ENCODE data around the gene ASGR2. TPM values are rescaled to one million over a fixed set of nuclear protein-coding genes. Genes with fewer than 3 reads are reported as not detected.

Gene ASGR2
- total RNA-seq, 1 donor from 2014 or later = not detected

GRCh38 chr17:7113273-7114071 lies 1.1 kb downstream of the ASGR2 start:
- no peak for DNase-seq (ENCODE audit: low read depth, low spot score)
- no peaks in the 10 kb centered on the region for H3K27me3 Mint-ChIP-seq (ENCODE audit: low read depth)
- H3K4me3 Mint-ChIP-seq = no peak overlapping the region
- no peaks in the 10 kb centered on the region for H3K36me3 Mint-ChIP-seq (ENCODE audit: low read depth)
- no peaks in the 10 kb centered on the region for H3K9me3 Mint-ChIP-seq
- no peak for TF ChIP-seq CTCF (conservative IDR thresholded peaks at IDR 0.05)
- H3K4me1 Mint-ChIP-seq = peaks cover 14% of the 10 kb centered on the region
- no peak overlapping the region for H3K27ac Mint-ChIP-seq (ENCODE audit: unreplicated experiment)

GRCh38 chr17:7112510-7113108 lies 2.0 kb downstream of the ASGR2 start:
- no peaks in the 10 kb centered on the region for H3K36me3 Mint-ChIP-seq (ENCODE audit: low read depth)
- DNase-seq (ENCODE audit: low read depth, low spot score) = no peak
- H3K9me3 Mint-ChIP-seq = no peaks in the 10 kb centered on the region
- no peaks in the 10 kb centered on the region for H3K27me3 Mint-ChIP-seq (ENCODE audit: low read depth)
- H3K4me1 Mint-ChIP-seq = peaks cover 14% of the 10 kb centered on the region
- TF ChIP-seq CTCF (conservative IDR thresholded peaks at IDR 0.05) = no peak
- H3K27ac Mint-ChIP-seq (ENCODE audit: unreplicated experiment) = no peak overlapping the region
- H3K4me3 Mint-ChIP-seq = no peak overlapping the region

- DNase-seq (ENCODE audit: low read depth, low spot score) = no peak
- no peaks in the 10 kb centered on the region for H3K27me3 Mint-ChIP-seq (ENCODE audit: low read depth)
- no peaks in the 10 kb centered on the region for H3K9me3 Mint-ChIP-seq
- H3K4me3 Mint-ChIP-seq = no peak overlapping the region
- no peak overlapping the region for H3K27ac Mint-ChIP-seq (ENCODE audit: unreplicated experiment)
- peaks cover 14% of the 10 kb centered on the region for H3K4me1 Mint-ChIP-seq
- TF ChIP-seq CTCF (conservative IDR thresholded peaks at IDR 0.05) = no peak
- H3K36me3 Mint-ChIP-seq (ENCODE audit: low read depth) = no peaks in the 10 kb centered on the region
These were observed 2.7 kb downstream of the ASGR2 start for GRCh38 chr17:7111784-7112509.

GRCh38 chr17:7110617-7111306 lies 3.9 kb downstream of the ASGR2 start:
- Mint-ChIP-seq H3K36me3 (ENCODE audit: low read depth) (no peaks in the 10 kb centered on the region), H3K4me1 (peaks cover 6% of the 10 kb centered on the region), H3K27ac (ENCODE audit: unreplicated experiment) (no peak overlapping the region), H3K9me3 (no peaks in the 10 kb centered on the region), H3K27me3 (ENCODE audit: low read depth) (no peaks in the 10 kb centered on the region), H3K4me3 (no peak overlapping the region)
- TF ChIP-seq CTCF (conservative IDR thresholded peaks at IDR 0.05) = no peak
- DNase-seq (ENCODE audit: low read depth, low spot score) = no peak

All from neural crest cell (in vitro differentiated cells).